C4-2B (cell line): ENCODE data around the gene TMEM179.
"Not testable (repeated sequence)": the region's sequence is repeated elsewhere in the genome, so short reads cannot be mapped to it uniquely, and the experiment has no call there.

Experiments
- CTCF ChIP-seq: fragments of 450-650 bp; conservative IDR thresholded peaks from 2 replicates; pipeline ENCODE4 v1.5.1; 2017; ENCODE audit warnings: mild to moderate bottlenecking
- ZFX ChIP-seq: fragments of 450-650 bp; IDR thresholded peaks from 2 replicates; pipeline ENCODE4 v1.6.1; 2017

- TF ChIP-seq CTCF, ZFX: not testable (repeated sequence)
Observed at GRCh38 chr14:104579939-104580338, 24.6 kb downstream of the TMEM179 start.
